Smooth muscle cell (in vitro differentiated cells): Measurements from ENCODE around the gene MTX3. TPM values are rescaled to one million over a fixed set of nuclear protein-coding genes. Genes with fewer than 3 reads are reported as not detected.

Experiments used
- DNase-seq: peaks from one replicate; lab custom pipeline; 2025; ENCODE audit not compliant: unreplicated experiment; lab: John Stamatoyannopoulos, UW
- H2AFZ ChIP-seq: fragments of 200-600 bp; sonication (generic); 2 replicates; pipeline ENCODE4 v1.6.0; 2016; ENCODE audit warnings: antibody characterized with exemption, low read depth, mild to moderate bottlenecking
- H3F3A ChIP-seq: fragments of 200-600 bp; sonication (generic); 2 replicates; pipeline ENCODE4 v1.6.0; 2017; ENCODE audit warnings: antibody characterized with exemption, low read depth
- H3K27ac ChIP-seq: fragments of 200-600 bp; sonication (generic); 2 replicates; pipeline ENCODE4 v1.5.1; 2016; ENCODE audit warnings: low read depth, mild to moderate bottlenecking
- H3K27me3 ChIP-seq: fragments of 200-600 bp; sonication (generic); 2 replicates; pipeline ENCODE4 v1.6.1; 2016; ENCODE audit warnings: low read depth, mild to moderate bottlenecking
- H3K36me3 ChIP-seq: fragments of 200-600 bp; sonication (generic); 2 replicates; pipeline ENCODE4 v1.5.1; 2016; ENCODE audit warnings: low read depth
- H3K4me1 ChIP-seq: fragments of 200-600 bp; sonication (generic); 2 replicates; pipeline ENCODE4 v1.5.1; 2016; ENCODE audit warnings: low read depth
- H3K4me2 ChIP-seq: fragments of 200-600 bp; sonication (generic); 2 replicates; pipeline ENCODE4 v1.6.0; 2016; ENCODE audit warnings: mild to moderate bottlenecking
- H3K4me3 ChIP-seq: fragments of 200-600 bp; sonication (generic); 2 replicates; pipeline ENCODE4 v1.5.1; 2016; ENCODE audit warnings: mild to moderate bottlenecking
- H3K79me2 ChIP-seq: fragments of 200-600 bp; sonication (generic); 2 replicates; pipeline ENCODE4 v1.6.0; 2016; ENCODE audit warnings: low read depth, mild to moderate bottlenecking
- H3K9ac ChIP-seq: fragments of 200-600 bp; sonication (generic); 2 replicates; pipeline ENCODE4 v1.6.0; 2016; ENCODE audit warnings: low read depth
- H3K9me3 ChIP-seq: fragments of 200-600 bp; sonication (generic); replicated peaks from 2 replicates; pipeline ENCODE4 v1.5.1; 2016; ENCODE audit warnings: low read depth
- H4K20me1 ChIP-seq: fragments of 200-600 bp; sonication (generic); 2 replicates; pipeline ENCODE4 v1.6.0; 2016; ENCODE audit warnings: low read depth
- CTCF ChIP-seq: fragments of 200-600 bp; sonication (generic); IDR thresholded peaks from 2 replicates; pipeline ENCODE4 v1.5.1; 2017; ENCODE audit warnings: borderline replicate concordance, mild to moderate bottlenecking, antibody characterized with exemption; ENCODE audit not compliant: insufficient read depth, poor library complexity, severe bottlenecking
- WGBS: methylation state at CpG from one replicate; pipeline ENCODE4 v1.1.7; 2016; ENCODE audit warnings: low lambda C conversion rate; 5-methylcytosine and 5-hydroxymethylcytosine counted together
- polyA plus RNA-seq: library from polyadenylated mRNA; unstranded; fragments of >200 nt; fragmentation: Nextera tagmentation; extraction: Ambion mirVana; gene quantifications from 2 replicates; pipeline ENCODE4 v1.2.1, GENCODE V29; 2016
- small RNA-seq: library from RNA; depleted of rRNA; stranded (forward); fragments of <200 nt; gene quantifications from one replicate; pipeline ENCODE3, GENCODE V24; 2014
- total RNA-seq: library from RNA; depleted of rRNA; stranded (reverse); fragments of >200 nt; gene quantifications from 2 replicates; pipeline ENCODE4 v1.2.3, GENCODE V29; 2014

The MTX3 gene
- total and polyA plus RNA-seq, 2 experiments from 2014 or later: 2.7 to 17.9 TPM

- 83% methylated on average over 5 of the region's 5 CpGs for WGBS
- Histone ChIP-seq H3K27ac (no peak overlapping the region), H3K4me1 (no peaks in the 10 kb centered on the region), H3F3A (no peaks in the 10 kb centered on the region), H3K9ac (no peak overlapping the region), H2AFZ (no peak overlapping the region), H3K79me2 (no peaks in the 10 kb centered on the region), H4K20me1 (no peaks in the 10 kb centered on the region), H3K4me3 (no peak overlapping the region), H3K4me2 (no peak overlapping the region), H3K9me3 (no peaks in the 10 kb centered on the region), H3K36me3 (no peaks in the 10 kb centered on the region), H3K27me3 (no peaks in the 10 kb centered on the region)
- no peak for DNase-seq
- no peak for TF ChIP-seq CTCF
Measured at GRCh38 chr5:79929095-79929494, 62.0 kb downstream of the MTX3 start.

Small RNAs within 50 kb of the gene (small RNA-seq; reads per million reads assigned to genes)
- gene TRMT112P2: not detected

Other genes starting within 250 kb of the MTX3 start
- gene THBS4, start 44.1 kb upstream of the MTX3 start, total RNA-seq: 2.9 TPM in 1 of 2 replicates, not detected in the other
- 0.61 and 0.74 TPM in 2 replicates for gene THBS4, start 44.1 kb upstream of the MTX3 start, polyA plus RNA-seq